Spinal cord (tissue), 10 donors: Measurements from ENCODE around the gene VTA1. TPM values are rescaled to one million over a fixed set of nuclear protein-coding genes. Genes with fewer than 3 reads are reported as not detected.
"Not testable (repeated sequence)": the region's sequence is repeated elsewhere in the genome, so short reads cannot be mapped to it uniquely, and the experiment has no call there.

Experiments used
- DNase-seq, 6 donors: peaks; one replicate each; pipeline versions ENCODE4 v3.0.0 to v3.0.0-alpha.2; 2013 to 2015; ENCODE audit warnings: low spot score in 6 of 6, low read depth in 4 of 6
- H3K27ac ChIP-seq: one replicate; pipeline ENCODE4 v1.5.1; 2013; ENCODE audit warnings: low read depth, low read length, control low read depth
- H3K27me3 ChIP-seq: one replicate; pipeline ENCODE4 v1.6.1; 2013; ENCODE audit warnings: low read length; ENCODE audit not compliant: control insufficient read depth, insufficient read depth
- H3K36me3 ChIP-seq: one replicate; pipeline ENCODE4 v1.6.1; 2013; ENCODE audit warnings: low read length; ENCODE audit not compliant: control insufficient read depth, insufficient read depth
- H3K4me1 ChIP-seq: one replicate; pipeline ENCODE4 v1.6.1; 2013; ENCODE audit warnings: low read length; ENCODE audit not compliant: control insufficient read depth, insufficient read depth
- H3K4me3 ChIP-seq: one replicate; pipeline ENCODE4 v1.5.1; 2013; ENCODE audit warnings: low read depth, low read length, control low read depth
- H3K9me3 ChIP-seq: one replicate; pipeline ENCODE4 v1.6.1; 2013; ENCODE audit warnings: low read length; ENCODE audit not compliant: control insufficient read depth, insufficient read depth
- WGBS: methylation state at CpG from one replicate; pipeline ENCODE4 v1.1.5; 2013; ENCODE audit warnings: missing lambda C conversion rate; ENCODE audit not compliant: insufficient coverage; 5-methylcytosine and 5-hydroxymethylcytosine counted together
- polyA plus RNA-seq, 2 donors: library from polyadenylated mRNA; unstranded; fragments of 120-200 nt; gene quantifications; one replicate each; pipeline ENCODE4 v1.2.1, GENCODE V29; 2013; ENCODE audit not compliant: insufficient read length in 2 of 2
- total RNA-seq, 2 donors: library from RNA; depleted of rRNA in 1 of 2; stranded (reverse); fragments of 120-200 nt in 1 of 2; fragments of >200 nt in 1 of 2; gene quantifications; one replicate each; pipeline versions ENCODE4 v1.2.3 to v1.2.4, GENCODE V29; 2013 to 2014
- donor health status: healthy.

The VTA1 gene
- total and polyA plus RNA-seq, 4 donors: 59.8 to 102 (median 88.4) TPM

DNA sequence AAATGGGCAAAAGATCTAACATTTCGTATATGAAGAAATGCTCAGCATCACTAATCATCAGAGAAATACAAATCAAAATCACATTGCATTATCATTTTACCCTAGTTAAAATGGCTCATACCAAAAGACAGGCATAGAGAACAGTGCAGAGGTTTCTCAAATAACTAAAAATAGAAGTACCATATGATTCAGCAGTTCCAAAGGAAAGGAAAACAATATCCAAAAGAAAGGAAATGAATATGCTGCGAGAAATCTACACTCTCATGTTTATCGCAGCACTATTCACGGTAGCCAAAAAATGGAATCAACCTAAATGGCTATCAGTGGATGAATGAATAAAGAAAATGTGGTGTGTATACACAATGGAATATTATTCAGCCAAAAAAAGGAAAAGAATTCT, 63.5 kb downstream of the VTA1 start:
- DNase-seq: no peak
- no CpG with 5 or more reads among the region's 4 CpGs for WGBS
- H3K9me3 ChIP-seq: peaks cover 13% of the 10 kb centered on the region
- H3K4me3 ChIP-seq: no peak overlapping the region
- H3K4me1 ChIP-seq: no peaks in the 10 kb centered on the region
- no peak overlapping the region for H3K27ac ChIP-seq
- peaks cover 12% of the 10 kb centered on the region for H3K36me3 ChIP-seq
- H3K27me3 ChIP-seq: no peaks in the 10 kb centered on the region

- H3K36me3 ChIP-seq: peaks cover 8% of the 10 kb centered on the region
- DNase-seq: no peak
- 100% methylated on average over 1 of the region's 1 CpG for WGBS
Observed at GRCh38 chr6:142213402-142213801, 66.3 kb downstream of the VTA1 start.

DNA sequence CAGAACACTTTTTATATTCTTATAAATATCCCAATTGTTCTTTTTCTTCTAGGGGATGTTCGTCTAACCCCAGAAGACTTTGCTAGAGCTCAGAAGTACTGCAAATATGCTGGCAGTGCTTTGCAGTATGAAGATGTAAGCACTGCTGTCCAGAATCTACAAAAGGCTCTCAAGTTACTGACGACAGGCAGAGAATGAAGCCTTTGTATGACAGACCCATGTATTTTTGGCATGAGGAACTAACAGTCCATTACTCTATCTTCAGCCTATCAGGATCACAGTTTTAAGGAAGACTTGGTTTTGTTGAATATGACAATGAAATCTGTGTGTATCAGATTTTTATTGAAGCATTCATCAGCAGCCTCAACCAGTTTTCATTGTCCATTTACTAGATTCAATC, 71.4 kb downstream of the VTA1 start:
- Histone ChIP-seq H3K36me3 (peaks cover 2% of the 10 kb centered on the region), H3K4me3 (no peak overlapping the region), H3K9me3 (peaks cover 3% of the 10 kb centered on the region), H3K4me1 (no peaks in the 10 kb centered on the region), H3K27ac (no peak overlapping the region), H3K27me3 (no peaks in the 10 kb centered on the region)
- WGBS: no CpG with 5 or more reads among the region's 2 CpGs
- DNase-seq: peak in 2 of 6 donors; percentile 13 to 43

More at GRCh38 chr6:142213402-142213801, 66.3 kb downstream of the VTA1 start:
- Histone ChIP-seq H3K27me3 (no peaks in the 10 kb centered on the region), H3K27ac (no peak overlapping the region), H3K4me1 (no peaks in the 10 kb centered on the region), H3K4me3 (no peak overlapping the region), H3K9me3 (peaks cover 12% of the 10 kb centered on the region)

DNA sequence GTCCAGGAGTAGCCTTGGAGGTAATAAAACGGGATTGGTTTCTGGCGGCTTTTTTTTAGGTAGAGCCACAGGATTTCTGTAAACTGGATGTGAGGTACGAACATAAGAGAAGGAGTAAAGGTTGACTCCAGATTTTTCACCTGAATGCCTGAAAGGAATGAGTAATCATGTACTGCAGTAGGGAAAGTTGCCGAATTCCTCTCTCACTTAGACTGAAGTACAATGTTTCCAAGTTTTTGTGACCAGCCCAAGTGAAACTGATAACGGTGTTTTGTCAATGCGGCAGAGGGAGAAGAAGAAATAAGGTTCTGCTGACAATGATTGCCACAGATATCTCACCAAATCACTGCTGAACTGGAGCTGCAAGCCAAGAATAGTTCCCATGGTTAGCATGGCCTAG, 75.0 kb downstream of the VTA1 start:
- Histone ChIP-seq H3K9me3 (no peaks in the 10 kb centered on the region), H3K27ac (no peak overlapping the region), H3K4me3 (no peak overlapping the region), H3K36me3 (no peaks in the 10 kb centered on the region), H3K4me1 (no peaks in the 10 kb centered on the region), H3K27me3 (no peaks in the 10 kb centered on the region)
- WGBS: 90% methylated on average over 4 of the region's 6 CpGs
- no peak for DNase-seq

DNA sequence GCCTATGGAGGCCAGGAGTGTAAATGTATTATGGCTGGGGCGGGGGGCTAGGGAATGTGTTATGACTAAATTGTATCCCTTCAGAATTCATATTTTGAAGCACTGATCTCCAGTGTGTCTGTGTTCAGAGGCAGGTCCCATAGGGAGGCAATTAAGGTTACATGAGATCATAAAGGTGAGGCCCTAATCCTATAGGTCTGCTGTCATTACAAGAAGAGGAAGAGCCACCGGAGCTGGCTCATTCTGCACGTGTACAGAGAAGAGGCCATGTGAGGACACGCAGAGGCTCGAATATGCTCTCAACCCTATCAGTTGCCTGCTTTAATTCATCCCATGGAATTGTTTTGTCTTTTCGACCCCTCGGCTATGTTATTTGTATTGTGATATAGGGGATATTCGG, 76.9 kb downstream of the VTA1 start:
- Histone ChIP-seq H3K36me3 (no peaks in the 10 kb centered on the region), H3K27me3 (no peaks in the 10 kb centered on the region), H3K27ac (no peak overlapping the region), H3K4me3 (no peak overlapping the region), H3K9me3 (peaks cover 1% of the 10 kb centered on the region), H3K4me1 (no peaks in the 10 kb centered on the region)
- WGBS: 76% methylated on average over 3 of the region's 8 CpGs
- DNase-seq: no peak

GRCh38 chr6:142225115-142225514, 78.1 kb downstream of the VTA1 start:
- WGBS: 75% methylated on average over 3 of the region's 4 CpGs

DNA sequence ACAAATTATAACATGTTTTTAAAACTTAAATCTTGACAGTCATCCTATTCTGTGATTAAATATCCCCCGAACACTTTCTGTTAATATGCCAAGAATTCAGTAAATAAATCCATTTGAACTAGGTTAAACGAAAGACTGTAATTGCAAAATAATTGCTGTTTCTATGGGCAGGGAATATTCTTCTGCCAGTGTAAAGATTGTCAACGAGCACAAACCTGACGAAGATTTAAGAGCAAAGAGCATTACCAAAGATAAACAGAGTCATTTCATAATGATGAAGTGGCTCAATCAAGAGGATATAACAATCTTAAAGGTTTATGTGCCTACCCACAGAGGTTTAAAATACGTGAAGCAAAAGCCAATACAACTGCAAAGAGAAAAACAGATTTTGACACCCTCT, 78.5 kb downstream of the VTA1 start:
- Histone ChIP-seq H3K27me3 (no peaks in the 10 kb centered on the region), H3K4me3 (no peak overlapping the region), H3K4me1 (no peaks in the 10 kb centered on the region), H3K36me3 (no peaks in the 10 kb centered on the region), H3K27ac (no peak overlapping the region), H3K9me3 (peaks cover 1% of the 10 kb centered on the region)
- no CpG with 5 or more reads among the region's 5 CpGs for WGBS
- DNase-seq: no peak

More at GRCh38 chr6:142225115-142225514, 78.1 kb downstream of the VTA1 start:
- H3K36me3 ChIP-seq: no peaks in the 10 kb centered on the region
- DNase-seq: no peak
- no peak overlapping the region for H3K27ac ChIP-seq
- H3K27me3 ChIP-seq: no peaks in the 10 kb centered on the region
- no peaks in the 10 kb centered on the region for H3K4me1 ChIP-seq
- no peak overlapping the region for H3K4me3 ChIP-seq
- H3K9me3 ChIP-seq: peaks cover 1% of the 10 kb centered on the region

DNA sequence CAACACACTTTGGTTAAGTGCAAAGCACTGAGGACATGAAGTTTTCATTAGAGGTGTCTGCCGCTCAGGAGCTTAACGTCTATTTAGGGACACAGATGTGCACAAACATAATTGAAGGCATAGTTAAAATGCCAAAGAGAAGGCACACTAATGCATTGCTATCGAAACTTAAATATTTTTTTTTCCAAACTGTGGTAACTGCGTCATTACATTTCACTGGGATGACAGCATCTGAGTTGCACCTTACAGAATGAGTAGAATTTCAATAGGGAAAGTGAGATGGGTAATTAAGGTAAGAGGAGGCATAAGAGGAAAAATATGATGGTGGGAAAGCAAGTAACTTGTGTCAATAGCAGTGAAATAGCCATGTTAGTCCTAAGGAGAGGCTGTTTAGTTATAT, 79.7 kb downstream of the VTA1 start:
- no peaks in the 10 kb centered on the region for H3K36me3 ChIP-seq
- H3K4me1 ChIP-seq: no peaks in the 10 kb centered on the region
- no peak for DNase-seq
- H3K4me3 ChIP-seq: no peak overlapping the region
- H3K27me3 ChIP-seq: no peaks in the 10 kb centered on the region
- 76% methylated on average over 3 of the region's 4 CpGs for WGBS
- no peak overlapping the region for H3K27ac ChIP-seq
- H3K9me3 ChIP-seq: peaks cover 1% of the 10 kb centered on the region

DNA sequence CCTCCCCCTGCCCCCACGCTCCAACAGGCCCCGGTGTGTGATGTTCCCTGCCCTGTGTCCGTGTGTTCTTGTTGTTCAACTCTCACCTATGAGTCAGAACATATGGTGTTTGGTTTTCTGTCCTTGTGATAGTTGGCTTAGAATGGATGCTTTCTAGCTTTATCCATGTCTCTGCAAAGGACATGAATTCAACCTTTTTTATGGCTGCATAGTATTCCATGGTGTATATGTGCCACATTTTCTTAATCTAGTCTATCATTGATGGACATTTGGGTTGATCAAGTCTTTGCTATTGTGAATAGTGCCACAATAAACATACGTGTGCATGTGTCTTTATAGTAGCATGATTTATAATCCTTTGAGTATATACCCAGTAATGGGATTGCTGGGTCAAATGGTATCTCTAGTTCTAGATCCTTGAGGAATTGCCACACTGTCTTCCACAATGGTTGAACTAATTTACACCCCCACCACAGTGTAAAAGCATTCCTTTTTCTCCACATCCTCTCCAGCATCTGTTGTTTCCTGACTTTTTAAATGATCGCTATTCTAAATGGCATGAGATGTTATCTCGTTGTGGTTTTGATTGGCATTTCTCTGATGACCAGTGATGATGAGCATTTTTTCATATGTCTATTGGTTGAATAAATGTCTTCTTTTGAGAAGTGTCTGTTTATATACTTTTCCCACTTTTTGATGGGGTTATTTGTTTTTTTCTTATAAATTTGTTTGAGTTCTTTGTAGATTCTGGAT, 82.6 kb downstream of the VTA1 start:
- DNase-seq: not testable (repeated sequence)

More for the DNA sequence above, 82.6 kb downstream of the VTA1 start:
- H3K4me1 ChIP-seq, H3K27ac ChIP-seq, H3K4me3 ChIP-seq, H3K27me3 ChIP-seq, H3K9me3 ChIP-seq, H3K36me3 ChIP-seq: not testable (repeated sequence)
- WGBS: no CpG with 5 or more reads among the region's 6 CpGs
